Skin of body (tissue), 2 donors: ENCODE results near the gene MARCHF11. TPM values are rescaled to one million over a fixed set of nuclear protein-coding genes. Genes with fewer than 3 reads are reported as not detected.

Experiments used
- DNase-seq: peaks from one replicate; lab custom pipeline; 2025; lab: John Stamatoyannopoulos, UW
- total RNA-seq: library from RNA; depleted of rRNA; stranded (reverse); fragments of >200 nt; gene quantifications from one replicate; pipeline ENCODE4 v1.2.3, GENCODE V29; 2014

MARCHF11 gene
- total RNA-seq, 1 donor from 2014 or later: not detected

- no peak for DNase-seq
Observed at GRCh38 chr5:16131878-16132277, 47.7 kb downstream of the MARCHF11 start.

DNA sequence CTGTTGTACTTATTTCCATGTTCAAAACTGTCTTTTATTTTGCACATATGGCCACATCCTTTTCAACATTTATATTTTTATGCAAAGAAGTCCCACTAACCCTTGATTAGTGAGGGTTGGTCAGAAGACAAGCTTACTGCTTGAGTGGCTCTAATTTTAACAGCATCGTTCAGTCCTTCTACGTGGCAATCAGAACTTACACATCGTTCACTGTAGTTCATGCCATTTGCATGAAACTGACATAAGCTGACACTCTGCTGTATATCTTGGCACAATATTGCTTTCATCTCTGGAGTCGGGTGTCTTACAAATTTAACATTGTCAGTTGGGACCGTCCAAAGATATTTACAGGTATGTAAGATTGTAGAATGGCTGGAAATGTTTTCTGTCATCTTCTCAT, 50.6 kb downstream of the MARCHF11 start:
- no peak for DNase-seq

DNA sequence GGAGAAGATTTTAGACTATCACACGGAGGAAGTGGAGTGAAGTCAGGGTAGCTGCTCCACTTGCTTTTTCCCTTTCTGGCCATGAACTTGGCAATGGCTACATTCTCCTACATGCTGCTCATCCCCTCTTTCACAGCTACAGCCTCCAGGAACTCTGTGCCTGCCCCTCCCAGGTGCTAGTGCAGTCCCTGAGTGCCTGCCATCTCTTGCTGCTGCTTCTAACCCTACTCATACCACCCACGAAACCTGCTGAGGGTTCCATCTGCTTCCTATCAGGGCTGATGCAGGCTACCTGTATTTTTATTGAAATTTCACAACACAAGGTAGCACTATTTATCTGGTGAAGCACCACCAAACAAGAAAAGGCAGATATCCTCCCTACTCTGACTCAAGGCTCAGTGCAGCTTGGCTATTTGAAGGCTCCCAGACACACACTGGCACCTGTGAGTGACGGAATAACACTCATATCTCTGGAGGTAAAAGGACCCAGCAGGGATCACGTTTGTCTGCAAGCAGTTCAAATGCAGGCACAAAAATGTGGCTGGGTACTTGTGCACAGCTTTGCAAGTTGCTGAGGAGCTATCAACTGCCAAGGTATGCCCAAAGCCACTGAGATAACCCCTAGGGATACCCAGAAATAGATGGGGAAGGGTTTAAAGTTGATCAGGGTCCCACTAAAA, 51.6 kb downstream of the MARCHF11 start:
- no peak for DNase-seq

DNA sequence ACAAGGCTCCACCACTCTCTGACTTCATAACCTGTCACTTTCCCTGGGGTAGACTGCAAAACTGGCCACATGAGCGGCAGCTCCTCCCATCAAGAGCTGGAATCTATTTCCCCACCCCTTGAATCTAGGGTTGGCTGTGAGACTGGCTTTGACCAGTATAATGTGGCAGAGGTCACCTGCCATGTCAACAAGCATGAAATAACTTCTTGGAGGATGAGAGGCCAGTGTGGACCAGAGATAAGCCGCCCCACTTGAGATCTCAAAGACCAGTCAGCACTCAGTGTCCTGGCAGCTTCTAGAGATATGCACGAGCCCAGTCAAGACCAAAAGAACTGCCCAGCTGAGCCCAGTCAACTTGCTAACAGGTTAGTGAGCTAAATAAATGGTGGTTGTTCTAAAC, 59.0 kb downstream of the MARCHF11 start:
- DNase-seq: no peak

DNA sequence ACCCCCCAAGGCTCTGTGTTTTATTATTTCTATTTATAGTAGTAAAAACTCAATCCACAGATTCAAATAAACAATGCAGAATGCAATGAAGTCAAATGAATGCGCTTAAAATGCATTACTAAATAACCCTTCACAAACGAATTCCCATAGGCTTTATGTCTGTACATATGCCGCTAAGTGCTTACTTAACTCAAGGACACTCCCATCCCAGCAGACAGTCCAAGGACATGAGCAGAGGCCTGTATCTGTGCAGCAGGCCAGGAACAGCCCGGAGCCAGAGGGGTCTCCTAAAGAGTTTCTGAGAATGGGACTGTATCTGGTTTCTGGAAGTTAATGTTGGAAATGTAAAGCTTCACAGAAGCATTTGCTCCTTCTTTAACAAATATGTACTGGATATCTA, 59.8 kb downstream of the MARCHF11 start:
- no peak for DNase-seq

- no peak for DNase-seq
Observed at GRCh38 chr5:16115140-16115539, 64.5 kb downstream of the MARCHF11 start.

GRCh38 chr5:16108418-16108817, 71.2 kb downstream of the MARCHF11 start:
- DNase-seq: no peak

- no peak for DNase-seq
Observed at GRCh38 chr5:16104961-16105360, 74.6 kb downstream of the MARCHF11 start.

GRCh38 chr5:16095612-16096011, 84.0 kb downstream of the MARCHF11 start:
- no peak for DNase-seq

GRCh38 chr5:16090270-16090669, 89.3 kb downstream of the MARCHF11 start:
- DNase-seq: no peak

DNA sequence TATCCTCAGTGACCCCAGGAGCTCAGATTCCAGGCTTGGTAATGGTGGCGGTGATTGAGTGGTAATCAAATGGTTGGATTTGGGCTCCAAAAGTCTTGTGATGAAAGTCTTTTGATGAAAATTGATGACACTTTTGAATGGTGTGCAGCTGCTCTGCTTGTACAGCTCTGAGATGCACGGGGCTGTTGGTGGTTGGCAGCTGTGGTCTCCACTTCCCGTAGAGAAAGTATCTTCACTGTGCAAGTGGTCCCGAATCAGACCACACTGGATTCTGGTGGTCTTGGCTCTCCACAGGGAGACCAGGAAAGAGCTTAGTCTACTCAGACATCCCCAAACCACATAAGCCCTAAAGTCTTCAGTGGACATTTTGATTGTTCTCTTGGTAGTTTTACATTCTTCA, 96.6 kb downstream of the MARCHF11 start:
- no peak for DNase-seq

- DNase-seq: no peak
Observed at GRCh38 chr5:16082053-16082452, 97.5 kb downstream of the MARCHF11 start.

- no peak for DNase-seq
Observed at GRCh38 chr5:16081376-16081955, 98.1 kb downstream of the MARCHF11 start.

GRCh38 chr5:16076657-16077056, 102.9 kb downstream of the MARCHF11 start:
- DNase-seq: no peak

DNA sequence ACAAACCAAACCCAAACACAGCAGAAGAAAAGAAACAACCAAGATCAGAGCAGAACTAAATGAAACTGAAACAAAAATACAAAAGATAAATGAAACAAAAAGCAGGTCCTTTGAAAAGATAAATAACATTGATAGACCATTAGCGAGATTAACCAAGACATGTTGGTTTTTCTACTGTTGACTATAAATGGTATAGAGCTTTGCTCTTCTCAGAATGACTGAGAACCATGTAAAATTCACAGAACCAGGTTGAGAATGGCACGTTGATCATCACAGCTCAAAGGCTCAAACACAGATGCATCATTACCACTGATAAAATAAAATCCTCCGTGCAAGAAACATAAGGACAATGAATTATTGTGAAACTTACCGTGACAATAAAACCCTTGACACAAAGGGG, 105.2 kb downstream of the MARCHF11 start:
- no peak for DNase-seq

DNA sequence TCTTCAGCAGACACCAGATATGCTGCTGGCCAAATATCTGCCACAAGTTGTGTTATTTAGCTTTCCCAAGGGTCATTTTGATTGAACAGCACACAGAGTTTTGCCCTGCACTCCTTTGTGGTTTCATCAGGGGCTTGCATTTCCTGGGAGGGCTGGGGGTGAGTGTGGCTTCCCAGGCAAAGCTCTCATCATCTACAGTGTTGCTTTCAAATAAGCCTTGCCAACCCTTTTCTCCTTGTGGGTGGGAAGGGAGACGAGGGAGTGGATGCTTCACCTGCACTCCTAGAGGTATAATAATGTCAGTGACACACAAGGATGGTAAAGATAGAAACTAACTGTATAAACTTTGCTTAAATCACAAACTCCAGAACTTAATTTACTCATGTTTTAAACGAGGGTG, 107.0 kb downstream of the MARCHF11 start:
- DNase-seq: no peak

- DNase-seq: no peak
Observed at GRCh38 chr5:16067415-16067814, 112.2 kb downstream of the MARCHF11 start.

GRCh38 chr5:16066810-16067209, 112.8 kb downstream of the MARCHF11 start:
- DNase-seq: no peak

GRCh38 chr5:16066320-16066719, 113.3 kb downstream of the MARCHF11 start:
- no peak for DNase-seq

DNA sequence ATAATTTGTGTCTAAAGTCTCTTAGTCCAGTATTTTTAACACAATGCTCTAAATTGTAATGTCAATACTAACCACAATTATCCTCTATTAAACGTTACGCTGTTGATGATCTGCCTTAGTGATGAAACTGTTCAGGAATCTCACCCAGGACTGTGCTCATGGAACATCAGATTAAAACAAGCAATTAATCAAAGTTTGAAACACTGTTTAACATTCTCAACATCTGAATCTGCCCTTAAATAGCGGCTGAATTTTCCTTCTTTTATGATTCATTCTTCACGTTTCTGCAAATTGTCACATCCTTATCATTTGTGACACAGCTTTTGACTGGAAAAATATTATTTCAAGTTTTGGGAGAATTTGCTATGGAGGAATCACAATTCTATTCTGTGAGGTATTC, 113.8 kb downstream of the MARCHF11 start:
- DNase-seq: no peak

DNA sequence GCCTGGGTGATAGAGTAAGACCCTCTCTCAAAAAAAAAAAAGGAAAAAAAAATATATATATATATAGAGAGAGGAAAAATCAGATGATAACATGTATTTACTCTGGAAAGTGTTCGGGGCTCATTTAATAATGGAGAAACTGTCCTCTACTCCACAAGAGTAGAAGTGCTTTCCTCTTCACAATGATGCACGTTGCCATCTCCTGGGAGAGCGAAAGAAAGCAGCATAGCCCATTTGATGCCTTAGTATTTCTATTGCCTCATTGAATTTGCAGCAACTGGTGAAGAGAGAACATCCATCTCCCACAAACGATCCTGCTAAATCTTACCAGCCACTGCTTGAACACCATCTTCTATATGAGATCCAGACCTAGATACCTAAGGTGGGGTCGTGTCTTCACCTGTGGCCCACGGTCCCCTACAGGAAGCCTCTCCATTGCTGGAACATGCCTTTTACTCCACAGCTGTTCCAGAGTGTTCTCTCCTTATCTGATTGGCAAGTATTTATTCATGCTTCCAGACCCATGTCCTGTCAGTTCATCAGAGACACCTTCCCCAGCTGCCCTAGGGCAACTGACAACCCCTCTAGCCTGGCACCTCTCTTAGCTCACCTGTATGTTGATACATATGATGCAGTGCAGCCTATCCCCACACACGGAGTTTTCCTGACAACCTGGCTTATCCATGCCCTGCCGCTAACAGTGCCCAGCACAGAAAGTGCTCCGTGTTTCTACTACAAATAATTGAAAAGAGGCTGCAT, 115.3 kb downstream of the MARCHF11 start:
- no peak for DNase-seq

DNA sequence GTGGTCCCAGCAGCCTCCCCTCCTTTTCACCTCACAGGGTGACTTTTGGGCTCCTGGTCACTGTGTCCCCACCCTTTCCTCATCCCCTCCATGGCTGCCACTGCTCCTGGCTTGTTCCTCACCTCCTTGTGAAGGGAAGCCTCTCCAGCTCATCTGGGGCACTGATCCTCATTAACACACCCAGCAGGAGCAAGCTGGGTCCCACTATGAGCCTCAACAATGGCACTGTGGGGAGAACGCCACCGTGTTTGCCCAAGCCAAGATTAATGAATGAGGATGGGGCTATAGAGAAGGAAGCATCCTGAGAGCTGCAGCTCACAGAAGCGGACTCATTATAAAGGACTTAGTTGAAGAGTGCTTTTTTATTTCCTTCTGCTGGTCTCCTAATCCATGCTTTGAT, 118.4 kb downstream of the MARCHF11 start:
- DNase-seq: no peak

- no peak for DNase-seq
Observed at GRCh38 chr5:16057277-16057676, 122.3 kb downstream of the MARCHF11 start.
